NCI-H2196 (cell line): ENCODE data around the gene DENND1A.

Experiments
- DNase-seq: peaks from one replicate; lab custom pipeline; 2025; ENCODE audit not compliant: unreplicated experiment; lab: John Stamatoyannopoulos, UW

The DENND1A gene

GRCh38 chr9:123365287-123365880 lies 564.5 kb downstream of the DENND1A start:
- DNase-seq: no peak

GRCh38 chr9:123364241-123364824 lies 565.6 kb downstream of the DENND1A start:
- no peak for DNase-seq

GRCh38 chr9:123362856-123363255 lies 567.1 kb downstream of the DENND1A start:
- no peak for DNase-seq

GRCh38 chr9:123361731-123362510 lies 568.0 kb downstream of the DENND1A start:
- no peak for DNase-seq

- no peak for DNase-seq
These were observed 568.7 kb downstream of the DENND1A start for GRCh38 chr9:123361086-123361730.

- DNase-seq: peak; percentile 14
These were observed 569.5 kb downstream of the DENND1A start for GRCh38 chr9:123360161-123361085.

GRCh38 chr9:123359546-123359945 lies 570.4 kb downstream of the DENND1A start:
- DNase-seq: peak; percentile 16

GRCh38 chr9:123359106-123359505 lies 570.8 kb downstream of the DENND1A start:
- no peak for DNase-seq

GRCh38 chr9:123358181-123358905 lies 571.6 kb downstream of the DENND1A start:
- no peak for DNase-seq

- no peak for DNase-seq
These were observed 572.2 kb downstream of the DENND1A start for GRCh38 chr9:123357743-123358059.

GRCh38 chr9:123356851-123357742 lies 572.8 kb downstream of the DENND1A start:
- no peak for DNase-seq

GRCh38 chr9:123355761-123356431 lies 574.0 kb downstream of the DENND1A start, which contains the start of gene CRB2:
Gene CRB2, plus strand, starts transcription at chr9:123356197. Its CDS starts 64 bp downstream, at chr9:123356261.
- DNase-seq: no peak

GRCh38 chr9:123354806-123355508 lies 575.0 kb downstream of the DENND1A start:
- no peak for DNase-seq

- DNase-seq: peak; percentile 69
These were observed 575.8 kb downstream of the DENND1A start for GRCh38 chr9:123353984-123354591.

GRCh38 chr9:123353041-123353440 lies 576.9 kb downstream of the DENND1A start:
- DNase-seq: peak; percentile 4

GRCh38 chr9:123350590-123351310 lies 579.2 kb downstream of the DENND1A start:
- DNase-seq: peak; percentile 25
